HG02973 (cell line): ENCODE measurements around the gene NPAS2.

Source experiments
- ATAC-seq: cut with Tn5 transposase; IDR thresholded peaks from one replicate; pipeline ENCODE4 v1.9.1; 2021; ENCODE audit warnings: moderate library complexity; ENCODE audit not compliant: unreplicated experiment

Gene NPAS2, protein sequence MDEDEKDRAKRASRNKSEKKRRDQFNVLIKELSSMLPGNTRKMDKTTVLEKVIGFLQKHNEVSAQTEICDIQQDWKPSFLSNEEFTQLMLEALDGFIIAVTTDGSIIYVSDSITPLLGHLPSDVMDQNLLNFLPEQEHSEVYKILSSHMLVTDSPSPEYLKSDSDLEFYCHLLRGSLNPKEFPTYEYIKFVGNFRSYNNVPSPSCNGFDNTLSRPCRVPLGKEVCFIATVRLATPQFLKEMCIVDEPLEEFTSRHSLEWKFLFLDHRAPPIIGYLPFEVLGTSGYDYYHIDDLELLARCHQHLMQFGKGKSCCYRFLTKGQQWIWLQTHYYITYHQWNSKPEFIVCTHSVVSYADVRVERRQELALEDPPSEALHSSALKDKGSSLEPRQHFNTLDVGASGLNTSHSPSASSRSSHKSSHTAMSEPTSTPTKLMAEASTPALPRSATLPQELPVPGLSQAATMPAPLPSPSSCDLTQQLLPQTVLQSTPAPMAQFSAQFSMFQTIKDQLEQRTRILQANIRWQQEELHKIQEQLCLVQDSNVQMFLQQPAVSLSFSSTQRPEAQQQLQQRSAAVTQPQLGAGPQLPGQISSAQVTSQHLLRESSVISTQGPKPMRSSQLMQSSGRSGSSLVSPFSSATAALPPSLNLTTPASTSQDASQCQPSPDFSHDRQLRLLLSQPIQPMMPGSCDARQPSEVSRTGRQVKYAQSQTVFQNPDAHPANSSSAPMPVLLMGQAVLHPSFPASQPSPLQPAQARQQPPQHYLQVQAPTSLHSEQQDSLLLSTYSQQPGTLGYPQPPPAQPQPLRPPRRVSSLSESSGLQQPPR

GRCh38 chr2:100819370-100820272, at the start of gene NPAS2:
Gene NPAS2, plus strand, starts transcription at chr2:100820139. Its CDS starts 84,616 bp downstream, at chr2:100904755.
- ATAC-seq, result no peak

- no peak for ATAC-seq
Observed at GRCh38 chr2:100771125-100771524, 48.8 kb upstream of the NPAS2 start.

DNA sequence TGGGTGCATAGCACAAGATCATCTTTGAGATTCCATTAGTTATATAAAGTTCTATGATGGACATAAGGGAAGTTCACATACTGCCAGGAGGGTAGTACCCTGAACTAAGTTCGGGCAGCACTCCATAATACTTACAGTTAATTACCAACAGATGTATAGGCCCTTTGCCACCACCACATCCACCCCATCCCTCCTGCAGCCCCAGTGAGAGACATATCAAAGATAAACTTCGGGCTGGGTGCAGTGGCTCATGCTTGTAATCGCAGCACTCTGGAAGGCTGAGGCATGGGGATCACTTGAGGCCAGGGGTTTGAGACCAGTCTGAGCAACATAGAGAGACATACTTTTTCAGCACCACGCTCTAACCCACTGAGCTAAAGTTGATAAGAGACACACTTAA, 46.4 kb upstream of the NPAS2 start:
- ATAC-seq, result no peak

DNA sequence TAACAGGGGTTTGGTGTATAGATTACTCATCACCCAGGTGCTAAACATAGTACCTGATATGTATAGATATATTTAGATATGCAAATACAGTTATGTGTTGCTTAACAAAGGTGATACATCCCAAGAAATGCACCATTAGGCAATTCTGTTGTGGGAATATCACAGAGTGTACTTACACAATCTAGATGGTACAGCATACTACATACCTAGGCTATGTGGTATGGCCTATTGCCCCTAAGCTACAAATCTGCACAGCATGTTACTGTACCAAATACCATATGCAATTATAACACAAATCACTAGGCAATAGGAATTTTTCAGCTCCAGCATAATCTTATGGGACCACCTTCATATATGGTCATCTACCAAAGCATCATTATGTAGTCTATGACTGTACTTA, 43.5 kb upstream of the NPAS2 start:
- no peak for ATAC-seq

DNA sequence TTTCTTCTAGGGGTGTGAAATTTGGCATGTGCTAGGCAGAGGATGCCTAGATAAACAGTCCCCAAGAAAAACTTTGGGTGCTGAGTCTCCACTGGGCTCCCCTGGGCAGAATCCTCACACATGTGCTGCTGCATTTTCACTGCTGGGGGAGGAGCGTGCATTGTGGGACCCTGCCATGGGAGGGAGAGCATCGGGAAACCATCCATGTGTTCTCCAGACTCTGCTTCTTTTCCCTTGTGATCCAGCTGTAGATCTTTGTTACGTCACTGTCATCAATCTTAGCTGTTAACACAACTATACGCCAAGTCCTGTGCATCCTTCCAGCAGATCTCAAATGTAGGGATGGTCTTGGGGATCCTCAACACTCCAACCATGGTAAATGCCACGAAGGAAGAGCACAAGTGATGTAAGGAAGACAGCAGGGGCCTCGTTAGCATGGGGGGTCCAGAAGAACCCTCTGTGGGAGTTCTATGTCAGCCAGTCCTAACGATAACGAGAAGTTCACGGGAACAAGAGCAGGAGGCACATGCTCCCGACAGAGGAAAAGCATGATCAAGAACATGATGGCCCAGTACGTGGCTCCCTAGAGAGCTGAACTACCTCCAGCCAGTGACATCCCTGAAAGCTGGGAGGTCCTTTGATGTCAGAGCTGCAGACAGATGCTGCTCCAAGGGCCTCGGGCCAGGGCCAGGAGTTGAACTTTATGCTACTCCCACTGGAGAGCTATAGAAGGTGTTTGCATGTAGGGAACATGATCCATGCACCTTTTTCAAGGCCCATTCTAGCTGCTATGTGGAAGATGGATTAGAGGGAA, 41.1 kb upstream of the NPAS2 start:
- no peak for ATAC-seq

- no peak for ATAC-seq
Observed at GRCh38 chr2:100779908-100780202, 40.1 kb upstream of the NPAS2 start.

GRCh38 chr2:100780203-100781008, 39.5 kb upstream of the NPAS2 start:
- ATAC-seq, result no peak

DNA sequence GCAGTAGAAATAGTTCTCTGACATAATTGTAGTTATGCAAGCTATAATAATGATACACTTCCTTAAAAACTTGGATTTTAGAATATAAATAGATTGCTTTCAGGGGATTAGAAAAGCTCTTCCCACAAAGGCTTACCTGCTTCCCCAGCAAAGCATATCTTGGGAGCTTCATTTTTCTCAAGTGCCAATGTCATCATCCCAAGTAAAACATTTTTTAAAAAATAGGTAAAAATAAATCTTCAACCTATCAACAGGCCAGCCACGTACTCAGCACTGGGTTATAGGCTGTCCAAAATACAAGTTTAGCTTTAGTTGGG, 39.0 kb upstream of the NPAS2 start:
- ATAC-seq, result no peak

DNA sequence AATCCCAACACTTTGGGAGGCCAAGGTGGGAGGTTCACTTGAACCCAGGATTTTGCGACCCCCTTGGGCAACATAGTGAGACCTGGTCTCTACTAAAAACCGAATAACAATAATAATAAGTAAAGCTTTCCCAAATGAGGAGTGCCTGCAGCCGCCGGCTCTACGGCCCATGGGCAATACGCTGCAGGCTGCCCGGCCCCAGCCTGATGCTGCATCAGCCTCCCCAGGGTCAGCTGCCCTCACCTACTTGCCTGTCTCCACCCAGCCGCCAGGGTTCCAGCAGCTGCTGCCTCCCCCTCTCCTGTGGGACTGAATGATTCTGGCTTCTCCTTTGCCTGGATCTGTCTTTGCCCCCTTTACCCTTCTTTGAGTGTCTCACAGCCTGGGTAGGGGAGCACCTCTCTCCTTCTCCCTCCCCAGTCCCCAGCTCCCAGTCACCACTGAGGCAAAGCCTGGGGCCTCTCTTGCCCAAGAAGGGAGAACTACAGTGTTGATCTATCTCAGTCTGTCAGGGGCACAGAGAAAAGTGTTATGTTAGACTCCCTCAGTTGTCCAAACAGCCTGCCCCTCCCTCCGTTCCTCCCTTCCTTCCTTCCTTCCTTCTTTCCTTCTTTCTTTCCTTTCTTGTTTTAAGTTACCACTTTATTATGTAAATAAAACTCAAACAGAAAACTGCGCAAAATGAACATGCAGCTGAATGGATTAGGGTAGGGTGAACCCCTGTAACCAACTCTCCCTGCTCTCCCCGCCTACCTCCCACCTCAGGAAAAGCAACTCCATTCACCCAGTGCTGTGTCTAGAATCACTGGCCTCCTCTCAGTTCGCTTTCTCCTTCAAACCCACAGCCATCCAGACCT, 38.2 kb upstream of the NPAS2 start:
- ATAC-seq, result no peak

DNA sequence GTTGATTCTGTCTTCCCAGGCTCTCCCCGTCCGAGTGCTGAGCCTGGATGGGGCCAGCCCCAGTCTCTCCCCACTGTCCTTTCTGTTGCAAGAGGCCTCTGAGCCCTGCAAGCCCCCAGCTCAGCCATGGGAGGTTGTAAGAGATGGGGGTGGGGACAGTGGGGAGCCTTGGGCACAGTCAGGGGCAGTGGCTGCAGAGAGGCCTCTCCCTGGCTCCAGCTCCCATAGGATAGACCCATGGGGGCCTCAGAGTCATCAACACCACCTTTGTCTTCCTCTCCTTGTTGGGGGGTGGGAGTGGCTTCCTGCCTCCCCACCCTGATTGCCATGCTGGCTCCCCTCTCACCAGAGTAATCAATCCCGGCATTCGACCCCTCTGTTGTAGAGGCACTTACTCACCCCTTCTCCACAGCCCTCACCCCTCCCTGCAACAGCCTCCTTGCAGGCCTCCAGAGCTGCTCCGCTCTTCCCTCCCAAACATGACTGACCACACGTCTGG, 37.5 kb upstream of the NPAS2 start:
- no peak for ATAC-seq

- no peak for ATAC-seq
Observed at GRCh38 chr2:100783987-100784386, 36.0 kb upstream of the NPAS2 start.

DNA sequence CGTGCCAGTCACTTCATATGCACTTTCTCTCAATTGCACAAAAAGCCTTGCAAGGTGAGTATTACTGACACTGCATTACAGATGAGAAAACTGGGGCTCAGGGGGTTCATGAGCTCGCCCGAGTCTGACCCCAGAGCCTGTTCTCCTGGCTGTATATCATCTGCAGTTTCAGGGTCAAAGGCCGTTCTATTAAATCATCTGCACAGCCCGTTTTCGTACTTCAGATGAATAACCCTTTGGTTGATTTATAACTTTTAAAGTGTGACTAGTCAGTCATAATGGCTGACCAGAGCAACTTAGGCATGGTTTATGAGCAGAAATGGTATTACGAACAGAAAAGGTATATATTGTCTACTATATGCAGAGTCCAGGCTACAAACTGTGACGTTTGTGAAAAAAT, 35.3 kb upstream of the NPAS2 start:
- ATAC-seq, result no peak

- no peak for ATAC-seq
Observed at GRCh38 chr2:100785626-100786296, 34.2 kb upstream of the NPAS2 start.

GRCh38 chr2:100786297-100786658, 33.7 kb upstream of the NPAS2 start:
- no peak for ATAC-seq

- ATAC-seq, result no peak
Observed at GRCh38 chr2:100786985-100787384, 33.0 kb upstream of the NPAS2 start.

- ATAC-seq, result no peak
Observed at GRCh38 chr2:100789361-100789760, 30.6 kb upstream of the NPAS2 start.

GRCh38 chr2:100791294-100791935, 28.5 kb upstream of the NPAS2 start:
- ATAC-seq, result no peak

- no peak for ATAC-seq
Observed at GRCh38 chr2:100791936-100792308, 28.0 kb upstream of the NPAS2 start.
